AML-193 (cell line): ENCODE measurements around the gene LHX5.
"Not testable (repeated sequence)": the region's sequence is repeated elsewhere in the genome, so short reads cannot be mapped to it uniquely, and the experiment has no call there.

Experiments used
- DNase-seq, 2 experiments: peaks; one replicate each; lab custom pipeline; 2025; lab: John Stamatoyannopoulos, UW

Gene LHX5

DNA sequence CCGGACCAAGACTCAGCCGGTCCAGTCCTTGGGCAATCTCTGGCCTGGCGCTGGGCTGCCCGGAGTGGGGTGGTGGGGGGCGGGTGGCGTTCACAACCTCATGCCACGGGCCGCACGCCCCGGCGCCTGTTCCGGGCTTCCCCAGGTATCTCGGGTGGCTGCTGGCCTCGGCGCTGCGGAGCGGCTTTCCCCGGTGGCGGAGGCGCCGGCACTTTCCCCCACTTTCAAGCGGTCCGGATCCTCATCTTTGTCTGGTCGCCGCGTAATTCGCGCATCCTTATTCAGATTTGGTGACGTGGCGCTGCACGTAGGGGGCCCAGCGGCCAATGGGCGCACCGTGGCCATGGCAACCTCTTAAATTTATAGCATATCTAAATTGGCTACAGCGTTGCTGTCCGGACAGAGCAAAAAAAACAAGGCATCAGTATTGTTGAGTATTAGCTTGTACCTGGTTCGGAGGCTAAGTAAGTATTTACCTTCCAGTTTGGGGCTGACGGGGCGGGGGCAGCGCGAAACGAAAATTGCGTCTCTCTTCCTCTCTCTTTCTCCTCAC, at the start of gene LHX5:
Gene LHX5, minus strand, starts transcription at position 253 of the 553 bp plus-strand sequence. CDS start 373 bp downstream, outside the sequence.
- DNase-seq: no peak

GRCh38 chr12:113519464-113520307, 48.0 kb upstream of the LHX5 start:
- DNase-seq: no peak

DNA sequence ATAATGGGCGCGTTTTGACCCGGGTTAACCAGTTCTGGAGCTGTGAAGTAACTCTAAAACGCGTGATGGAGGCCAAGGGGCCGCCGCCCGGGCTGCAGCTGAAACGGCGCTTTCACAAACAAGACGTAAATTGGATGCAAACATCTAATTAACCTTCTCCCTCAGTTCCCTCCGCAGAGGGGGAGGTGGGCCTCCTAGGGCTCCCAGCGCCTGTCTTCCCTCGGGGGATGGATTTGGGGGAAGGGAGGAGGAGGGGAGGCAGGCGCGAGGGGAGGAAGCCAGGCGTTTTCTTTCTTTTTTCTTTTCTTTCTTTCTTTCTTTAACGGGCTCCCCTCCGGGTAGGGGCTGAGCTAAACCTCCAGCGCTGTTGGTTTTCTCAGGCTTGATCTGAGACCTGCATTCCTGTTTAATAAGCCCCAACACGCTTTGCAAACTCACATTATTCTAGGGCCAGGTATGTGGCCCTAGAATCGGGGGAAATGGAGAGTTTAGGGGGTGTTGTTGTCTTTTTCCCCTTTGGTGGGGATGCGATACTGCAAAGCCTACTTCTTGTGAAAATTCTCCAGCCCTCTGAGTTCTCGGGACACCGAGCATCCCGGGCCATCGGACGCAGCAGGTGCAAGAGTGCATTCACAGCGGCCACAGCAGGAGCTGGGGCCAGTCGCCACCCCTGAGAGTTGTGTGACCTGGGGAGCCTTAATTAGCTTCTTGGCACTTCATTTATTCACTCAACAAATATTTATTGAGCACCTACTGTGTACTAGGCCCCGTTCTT, 43.6 kb upstream of the LHX5 start:
- DNase-seq: no peak

DNA sequence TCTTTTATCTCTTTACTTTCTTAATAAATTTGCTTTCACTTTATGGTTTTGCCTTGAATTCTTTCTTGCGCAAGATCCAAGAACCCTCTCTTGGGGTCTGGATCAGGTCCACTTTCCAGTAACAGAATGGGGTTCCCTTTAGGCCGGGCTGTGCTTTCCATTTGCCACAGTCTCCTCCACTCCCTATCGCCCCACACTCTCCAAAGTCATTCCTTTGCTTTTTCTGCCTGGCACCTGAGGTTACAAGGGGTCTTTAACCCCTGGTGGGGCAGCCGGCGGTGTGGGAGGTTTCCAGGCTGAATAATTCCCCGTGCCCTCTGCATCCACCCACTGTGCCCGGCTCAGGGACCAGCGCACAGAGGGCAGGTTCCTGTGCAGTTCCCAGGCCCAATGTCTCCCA, 42.9 kb upstream of the LHX5 start:
- DNase-seq: no peak

DNA sequence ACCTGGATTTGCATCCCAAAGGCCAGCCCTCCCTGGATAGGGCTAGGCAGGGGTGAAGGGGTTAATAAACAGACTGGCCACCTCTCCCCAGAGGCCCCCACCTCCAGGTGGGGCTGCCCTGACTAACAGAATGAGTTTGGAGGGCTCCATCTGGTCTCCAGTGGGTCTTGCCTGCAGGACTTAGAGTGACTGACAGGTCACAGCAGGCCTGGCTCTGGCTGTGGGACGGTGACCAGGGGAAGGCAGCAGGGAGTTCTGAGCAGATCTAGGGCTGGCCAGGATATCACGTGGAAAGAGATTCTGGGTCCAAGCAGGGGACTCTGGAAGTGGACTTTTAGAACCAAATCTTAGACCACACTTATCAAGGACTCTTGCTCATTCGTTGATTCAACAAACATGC, 40.9 kb upstream of the LHX5 start:
- no peak for DNase-seq

DNA sequence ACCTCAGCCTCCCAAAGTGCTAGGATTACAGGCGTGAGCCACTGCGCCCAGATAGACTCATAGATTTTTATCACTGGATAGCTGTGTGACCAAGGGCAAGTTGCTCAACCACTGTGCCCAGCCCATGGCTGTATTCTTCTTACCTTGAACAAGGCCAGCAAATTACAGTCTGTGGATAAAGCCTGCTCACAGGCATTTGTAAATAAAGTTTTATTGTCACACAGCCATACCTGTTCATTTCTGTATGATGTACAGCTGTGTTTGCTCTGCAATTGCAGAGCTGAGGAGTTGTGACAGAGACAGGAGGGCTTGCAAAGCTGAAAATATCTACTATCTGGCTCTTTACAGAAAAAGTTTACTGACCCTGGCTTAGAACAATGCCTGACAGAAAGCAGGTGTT, 35.2 kb upstream of the LHX5 start:
- DNase-seq: no peak

DNA sequence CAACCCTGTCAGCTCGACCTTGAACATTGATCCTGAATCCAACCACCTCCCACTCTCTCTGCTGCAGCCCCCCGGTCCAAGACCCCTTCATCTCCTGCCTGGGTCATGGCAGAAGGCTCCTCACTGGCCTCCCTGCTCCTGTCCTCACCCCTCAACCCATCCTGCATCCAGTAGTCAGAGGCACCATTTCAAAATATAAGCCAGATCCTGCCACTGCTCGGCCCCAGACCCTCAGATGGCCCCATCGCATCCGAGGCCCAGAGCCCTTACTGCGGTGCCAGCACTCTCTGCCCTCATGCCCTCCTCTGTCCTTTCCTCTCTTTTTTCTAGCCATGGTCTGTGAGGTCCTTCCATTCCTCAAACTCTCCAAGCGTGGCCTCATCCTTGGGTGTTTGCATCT, 34.3 kb upstream of the LHX5 start:
- DNase-seq: no peak

DNA sequence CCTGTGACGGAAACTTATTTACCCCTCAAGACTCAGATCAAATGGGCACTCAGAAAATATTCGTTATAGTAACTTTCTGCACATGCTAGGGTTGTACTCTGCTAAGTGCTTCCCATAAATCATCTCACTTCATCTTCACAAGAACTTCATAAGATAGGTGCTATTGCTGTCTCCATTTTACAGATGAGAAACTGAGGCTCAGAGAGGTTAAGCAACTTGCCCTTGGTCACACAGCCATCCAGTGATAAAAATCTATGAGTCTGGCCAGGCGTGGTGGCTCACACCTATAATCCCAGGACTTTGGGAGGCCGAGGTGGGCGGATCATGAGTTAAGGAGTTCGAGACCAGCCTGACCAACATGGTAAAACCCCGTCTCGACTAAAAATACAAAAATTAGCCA, 33.2 kb upstream of the LHX5 start:
- DNase-seq: no peak

DNA sequence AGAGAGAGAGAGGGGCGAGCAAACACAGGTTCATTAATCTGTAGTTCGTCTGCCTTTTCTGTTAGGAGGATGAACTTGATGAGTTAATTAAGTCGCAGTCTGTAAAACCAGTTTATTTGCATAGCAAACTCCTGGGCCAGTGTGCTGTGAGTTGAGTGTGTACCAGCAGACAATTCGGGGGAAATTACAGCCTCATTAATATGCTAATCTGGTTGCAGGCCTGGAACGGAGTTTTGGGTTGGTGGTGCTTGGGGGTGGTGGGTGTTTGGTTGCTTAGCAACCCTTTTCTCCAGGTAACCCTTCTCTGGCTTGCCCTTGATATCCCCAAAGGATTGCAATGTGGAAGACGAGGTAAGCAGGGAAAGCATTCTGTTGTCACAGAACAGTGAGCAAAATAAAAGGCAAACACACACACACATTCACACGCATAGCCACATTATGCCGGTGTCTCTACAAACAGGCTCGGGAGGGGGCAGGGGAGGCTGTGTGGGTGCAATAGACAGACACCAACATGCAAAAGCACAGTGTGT, 29.2 kb upstream of the LHX5 start:
- no peak for DNase-seq

DNA sequence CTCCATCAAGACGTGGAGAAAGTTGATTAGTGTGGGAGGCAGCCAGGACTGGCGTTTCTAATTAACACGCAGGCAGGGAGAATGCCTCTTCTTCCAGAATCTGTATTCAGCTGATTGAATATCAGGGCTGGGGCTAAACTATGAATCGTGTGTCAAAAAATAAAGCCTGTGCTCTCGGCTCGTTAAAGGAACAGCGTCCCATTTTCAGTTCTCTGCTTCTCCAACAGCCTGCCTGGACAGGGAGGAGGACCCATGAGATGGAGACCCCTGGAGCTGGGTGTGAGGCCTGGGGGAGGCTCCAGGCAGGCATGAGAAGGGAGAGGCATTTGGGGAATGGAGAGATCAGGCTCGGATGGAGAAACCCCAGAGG, 28.6 kb upstream of the LHX5 start:
- DNase-seq: no peak

DNA sequence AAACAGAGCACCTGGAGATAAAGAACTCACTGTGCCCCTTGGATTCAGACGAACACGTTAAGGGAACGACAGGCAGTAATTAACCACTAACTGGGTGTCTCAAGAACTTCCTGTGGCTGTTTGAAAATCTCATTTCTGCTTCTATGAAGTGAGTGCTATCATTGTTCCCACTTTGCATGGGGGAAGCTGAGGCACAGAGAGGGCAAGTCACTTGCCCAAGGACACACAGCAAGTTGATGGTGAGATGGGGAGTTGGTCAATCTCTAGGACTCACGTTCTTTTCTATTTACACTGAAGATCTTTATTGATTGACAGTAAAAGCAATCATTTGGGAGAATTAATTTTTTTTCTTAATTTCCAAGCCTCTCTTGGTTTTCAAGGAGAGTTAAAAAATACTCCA, 26.8 kb upstream of the LHX5 start:
- no peak for DNase-seq

DNA sequence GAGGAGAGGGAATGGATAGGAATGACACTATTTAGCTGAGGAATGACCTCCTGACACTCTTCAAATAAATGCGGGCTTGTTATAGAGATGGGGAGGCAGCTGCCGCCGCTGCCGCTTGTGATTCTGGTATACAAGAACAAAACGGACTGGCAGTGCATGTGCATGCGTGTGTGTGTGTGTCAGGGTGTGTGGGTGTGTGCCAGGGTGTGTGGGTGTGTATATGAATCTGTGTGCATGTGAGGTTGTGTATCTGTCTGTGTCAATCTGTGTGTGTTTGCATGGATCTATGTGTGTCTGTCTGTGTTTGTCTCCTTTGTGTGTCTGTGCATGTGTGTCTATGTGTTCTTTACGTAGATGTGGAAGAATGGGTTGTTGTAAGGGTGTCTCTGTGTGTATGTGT, 26.0 kb upstream of the LHX5 start:
- DNase-seq: no peak

- not testable (repeated sequence) for DNase-seq
Observed at GRCh38 chr12:113495941-113496340, 24.3 kb upstream of the LHX5 start.

- no peak for DNase-seq
Observed at GRCh38 chr12:113488322-113488721, 16.7 kb upstream of the LHX5 start.

GRCh38 chr12:113486722-113487121, 15.1 kb upstream of the LHX5 start:
- DNase-seq: no peak

DNA sequence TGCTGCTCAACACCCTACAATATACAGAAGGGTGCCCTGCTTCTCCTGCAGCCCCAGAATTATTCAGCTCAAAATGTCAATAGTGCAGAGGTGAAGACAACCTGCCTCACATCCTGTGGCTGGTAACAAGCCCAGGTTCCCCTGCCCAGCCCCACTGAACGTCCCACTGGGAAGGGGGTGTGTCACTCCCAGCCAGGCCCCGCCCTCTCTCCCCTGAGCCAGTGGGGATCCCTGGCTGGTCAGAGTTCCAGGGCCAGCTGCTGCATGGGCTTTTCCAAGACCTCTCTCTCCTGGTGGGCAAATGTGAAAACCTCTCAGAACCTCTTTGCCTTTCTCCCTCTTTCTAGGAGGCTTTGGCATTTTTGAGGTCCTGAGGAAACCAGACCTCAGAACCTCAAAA, 13.7 kb upstream of the LHX5 start:
- no peak for DNase-seq

DNA sequence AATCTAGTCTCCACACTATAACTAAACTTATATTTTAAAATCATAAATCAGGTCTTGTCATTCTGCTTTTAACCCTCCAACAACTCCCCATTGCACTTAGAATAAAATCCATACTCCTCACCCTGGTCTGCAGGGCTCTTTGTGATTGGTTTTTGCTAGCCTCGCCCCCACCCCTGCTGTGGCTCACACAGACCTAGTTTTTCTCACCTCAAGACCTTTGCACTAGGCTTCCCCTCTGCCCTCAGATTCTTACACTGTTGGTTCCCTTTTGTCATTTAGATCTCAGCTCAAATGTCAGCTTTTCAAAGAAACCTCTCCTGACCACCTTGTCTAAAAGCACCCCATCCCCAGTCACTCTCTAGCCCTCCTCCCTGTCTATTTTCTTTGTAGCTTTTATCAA, 10.7 kb upstream of the LHX5 start:
- no peak for DNase-seq

DNA sequence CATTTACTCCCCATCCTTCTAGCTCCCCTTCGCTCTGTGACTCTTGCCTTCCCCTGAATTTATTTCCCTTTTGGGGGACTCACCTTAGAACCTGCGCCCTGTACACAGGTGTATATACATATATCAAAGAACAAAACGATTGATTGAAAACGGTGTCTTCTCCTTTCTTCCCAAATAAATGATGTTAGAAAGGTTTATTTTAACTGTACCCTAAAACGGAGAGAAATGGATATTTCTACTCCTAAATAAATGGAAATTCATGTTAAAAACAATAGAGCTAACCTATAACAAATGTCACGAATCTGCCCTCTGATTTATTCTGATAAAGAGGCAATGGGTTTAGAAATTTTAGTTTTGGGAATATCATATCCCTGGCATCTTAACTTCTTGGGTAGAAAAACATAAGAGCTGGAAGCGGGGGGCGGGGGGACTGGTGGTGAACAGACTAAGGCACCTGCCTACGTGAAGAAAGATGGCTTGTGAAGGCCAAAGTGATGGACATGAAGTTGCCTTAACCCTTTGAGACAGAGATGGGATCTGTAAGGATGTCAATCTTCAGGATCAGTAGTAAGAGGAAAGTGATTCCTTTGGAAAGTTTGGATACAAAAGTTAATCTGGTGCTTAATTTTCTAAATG, 8.8 kb upstream of the LHX5 start:
- DNase-seq: no peak

GRCh38 chr12:113479590-113480335, 8.1 kb upstream of the LHX5 start:
- DNase-seq: no peak

- no peak for DNase-seq
Observed at GRCh38 chr12:113479216-113479589, 7.5 kb upstream of the LHX5 start.

GRCh38 chr12:113478351-113479011, 6.8 kb upstream of the LHX5 start:
- DNase-seq: no peak
